H1 (cell line): ENCODE data around the gene TMEM63C. TPM values are rescaled to one million over a fixed set of nuclear protein-coding genes. Genes with fewer than 3 reads are reported as not detected.
A peak's percentile ranks its signal among the peaks of the same experiment; 100 is the strongest.

Experiments used
- CTCF ChIA-PET: fragments of 300-600 bp; sonication (Branson Sonifier 250); formaldehyde crosslinking; loops from one replicate; lab custom pipeline; 2021; ENCODE audit not compliant: partially characterized antibody; lab: Charles Lee
- POLR2A ChIA-PET: fragments of 300-600 bp; sonication (Branson Sonifier 250); formaldehyde crosslinking; loops from one replicate; lab custom pipeline; 2021; ENCODE audit warnings: inconsistent platforms; ENCODE audit not compliant: partially characterized antibody; lab: Charles Lee
- DNase-seq, 2 experiments: peaks; one replicate each; pipeline versions ENCODE4 v3.0.0 to v3.0.0-alpha.2; 2010 to 2022; ENCODE audit warnings: low spot score in 2 of 2, low read depth in 1 of 2, mixed read lengths in 1 of 2
- FAIRE-seq: peaks from 2 replicates; lab custom pipeline; 2011; peaks lifted over from hg19 to GRCh38; lab: Jason Lieb, UNC
- H2AFZ ChIP-seq: 2 replicates; pipeline ENCODE4 v1.8.1; 2012; ENCODE audit warnings: low read length, inconsistent platforms
- H2AK5ac ChIP-seq: 2 replicates; pipeline ENCODE4 v1.6.1; 2013; ENCODE audit warnings: low read depth, low read length
- H2BK120ac ChIP-seq: replicated peaks from 2 replicates; pipeline ENCODE3; 2013; ENCODE audit warnings: low read depth, low read length, inconsistent platforms
- H2BK12ac ChIP-seq: 2 replicates; pipeline ENCODE4 v1.6.1; 2013; ENCODE audit warnings: low read depth, low read length
- H2BK15ac ChIP-seq: 2 replicates; pipeline ENCODE4 v1.6.1; 2013; ENCODE audit warnings: low read length
- H2BK20ac ChIP-seq: 2 replicates; pipeline ENCODE4 v1.6.1; 2013; ENCODE audit warnings: low read length
- H2BK5ac ChIP-seq: 2 replicates; pipeline ENCODE4 v1.6.1; 2013; ENCODE audit warnings: low read depth, low read length
- H3K14ac ChIP-seq: 2 replicates; pipeline ENCODE4 v1.6.1; 2013; ENCODE audit warnings: inconsistent platforms; ENCODE audit not compliant: insufficient read length
- H3K18ac ChIP-seq: 2 replicates; pipeline ENCODE4 v1.6.1; 2013; ENCODE audit warnings: low read length; ENCODE audit errors: extremely low read depth
- H3K23ac ChIP-seq: 2 replicates; pipeline ENCODE4 v1.6.1; 2013; ENCODE audit warnings: inconsistent platforms; ENCODE audit not compliant: insufficient read length
- H3K23me2 ChIP-seq: 2 replicates; pipeline ENCODE4 v1.6.1; 2013; ENCODE audit warnings: low read depth, low read length
- H3K27ac ChIP-seq: 2 replicates; pipeline ENCODE4 v1.6.1; 2011; ENCODE audit warnings: low read depth, low read length, inconsistent platforms
- H3K27me3 ChIP-seq, 4 experiments: replicated peaks in 1 of 4; 1 replicate in 1 of 4; 2 replicates in 3 of 4; pipeline versions ENCODE4 v1.6.1 to v1.8.1; 2011 to 2013; ENCODE audit warnings: low read length in 3 of 4, mild to moderate bottlenecking in 3 of 4, inconsistent platforms in 2 of 4, mixed read lengths in 2 of 4, moderate library complexity in 1 of 4; ENCODE audit not compliant: control insufficient read depth in 3 of 4, insufficient read depth in 3 of 4; ENCODE audit errors: extremely low read depth in 1 of 4
- H3K36me3 ChIP-seq, 4 experiments: 2 replicates each; pipeline versions ENCODE4 v1.6.1 to v1.8.1; 2011 to 2013; ENCODE audit warnings: mild to moderate bottlenecking in 4 of 4, low read length in 3 of 4, moderate library complexity in 2 of 4, control low read depth in 1 of 4, inconsistent platforms in 1 of 4; ENCODE audit not compliant: insufficient read depth in 4 of 4, control insufficient read depth in 2 of 4
- H3K4ac ChIP-seq: replicated peaks from 2 replicates; pipeline ENCODE3; 2013; ENCODE audit warnings: low read length, low read depth, mixed read lengths, inconsistent platforms; ENCODE audit not compliant: insufficient read length
- H3K4me1 ChIP-seq, 4 experiments: replicated peaks in 1 of 4; 1 replicate in 1 of 4; 2 replicates in 3 of 4; pipeline versions ENCODE4 v1.6.1 to v1.8.1; 2011 to 2013; ENCODE audit warnings: low read length in 3 of 4, inconsistent platforms in 2 of 4, mixed read lengths in 1 of 4; ENCODE audit not compliant: insufficient read depth in 4 of 4, control insufficient read depth in 3 of 4
- H3K4me2 ChIP-seq, 2 experiments: 2 replicates each; pipeline versions ENCODE4 v1.6.1 to v1.8.1; 2011 to 2013; ENCODE audit warnings: low read depth in 2 of 2, low read length in 2 of 2, control low read depth in 1 of 2, inconsistent platforms in 1 of 2, mild to moderate bottlenecking in 1 of 2; ENCODE audit not compliant: insufficient read depth in 1 of 2
- H3K4me3 ChIP-seq, 4 experiments: fragments of 200-600, 300-600 bp in 1 of 4; sonication (generic), shearing (Covaris generic), sonication (Bioruptor Twin) in 1 of 4; 2 replicates each; pipeline versions ENCODE4 v1.5.1 to v1.8.1; 2011 to 2016; ENCODE audit warnings: low read length in 4 of 4, low read depth in 3 of 4, control low read depth in 2 of 4, inconsistent platforms in 2 of 4, mild to moderate bottlenecking in 2 of 4, mixed read lengths in 1 of 4, moderate library complexity in 1 of 4; ENCODE audit not compliant: insufficient read depth in 2 of 4; ENCODE audit errors: extremely low read depth in 1 of 4
- H3K56ac ChIP-seq: replicated peaks from 2 replicates; pipeline ENCODE3; 2013; ENCODE audit warnings: low read depth, mild to moderate bottlenecking, mixed read lengths, low read length, inconsistent platforms; ENCODE audit not compliant: insufficient read length
- H3K79me1 ChIP-seq: 2 replicates; pipeline ENCODE4 v1.6.1; 2013; ENCODE audit warnings: low read depth, low read length, control low read depth
- H3K79me2 ChIP-seq, 2 experiments: 2 replicates each; pipeline versions ENCODE4 v1.6.1 to v1.8.1; 2012 to 2013; ENCODE audit warnings: low read length in 2 of 2, mild to moderate bottlenecking in 2 of 2, inconsistent platforms in 1 of 2; ENCODE audit not compliant: insufficient read depth in 2 of 2, control insufficient read depth in 1 of 2
- H3K9ac ChIP-seq, 4 experiments: replicated peaks in 1 of 4; 1 replicate in 1 of 4; 2 replicates in 3 of 4; pipeline versions ENCODE4 v1.6.1 to v1.8.1; 2011 to 2013; ENCODE audit warnings: low read depth in 3 of 4, low read length in 3 of 4, control low read depth in 2 of 4, mild to moderate bottlenecking in 2 of 4, moderate library complexity in 2 of 4, inconsistent platforms in 1 of 4; ENCODE audit errors: extremely low read depth in 1 of 4
- H3K9me3 ChIP-seq, 2 experiments: 2 replicates each; pipeline versions ENCODE4 v1.6.1 to v1.8.1; 2012 to 2013; ENCODE audit warnings: mild to moderate bottlenecking in 2 of 2, moderate library complexity in 2 of 2, control low read depth in 1 of 2, inconsistent platforms in 1 of 2, low read depth in 1 of 2, low read length in 1 of 2, mixed read lengths in 1 of 2; ENCODE audit not compliant: insufficient read depth in 2 of 2
- H4K20me1 ChIP-seq, 2 experiments: replicated peaks in 1 of 2; 2 replicates each; pipeline versions ENCODE3 to v1.8.1; 2011 to 2013; ENCODE audit warnings: inconsistent platforms in 2 of 2, low read length in 2 of 2, mild to moderate bottlenecking in 1 of 2; ENCODE audit not compliant: insufficient read depth in 2 of 2, control insufficient read depth in 1 of 2
- H4K5ac ChIP-seq: 2 replicates; pipeline ENCODE4 v1.6.1; 2013; ENCODE audit warnings: low read length, low read depth, mixed read lengths, inconsistent platforms; ENCODE audit not compliant: insufficient read length
- H4K8ac ChIP-seq: 2 replicates; pipeline ENCODE4 v1.8.0; 2013; ENCODE audit warnings: mild to moderate bottlenecking, moderate library complexity, low read length, inconsistent platforms; ENCODE audit not compliant: insufficient read depth; ENCODE audit errors: extremely low read depth
- H4K91ac ChIP-seq: replicated peaks from 2 replicates; pipeline ENCODE3; 2013; ENCODE audit warnings: low read length, mixed read lengths, inconsistent platforms; ENCODE audit not compliant: insufficient read length
- HDAC2 ChIP-seq, 2 experiments: fragments of 300-600 bp in 1 of 2; sonication (generic) in 1 of 2; IDR thresholded peaks; 2 replicates each; pipeline ENCODE4 v1.6.1; 2011 to 2012; ENCODE audit warnings: low read depth in 2 of 2, low read length in 2 of 2, mild to moderate bottlenecking in 2 of 2, moderate library complexity in 2 of 2, borderline replicate concordance in 1 of 2, inconsistent platforms in 1 of 2
- KDM4A ChIP-seq: IDR thresholded peaks from one replicate; pipeline ENCODE4 v1.7.1; 2012; ENCODE audit warnings: low read depth, mild to moderate bottlenecking, moderate library complexity, low read length, inconsistent platforms; ENCODE audit not compliant: severe bottlenecking
- POLR2AphosphoS5 ChIP-seq: IDR thresholded peaks from 2 replicates; pipeline ENCODE4 v1.6.1; 2011; ENCODE audit warnings: low read depth, low read length
- RAD21 ChIP-seq, 2 experiments: IDR thresholded peaks in 1 of 2; conservative IDR thresholded peaks in 1 of 2; 2 replicates each; pipeline ENCODE4 v1.6.1; 2011; ENCODE audit warnings: low read depth in 2 of 2, low read length in 2 of 2, improper control_type of control experiment in 1 of 2, inconsistent platforms in 1 of 2, mild to moderate bottlenecking in 1 of 2, moderate library complexity in 1 of 2
- TBP ChIP-seq: IDR thresholded peaks from 2 replicates; pipeline ENCODE4 v1.6.1; 2011; ENCODE audit warnings: low read depth, low read length, improper control_type of control experiment
- WGBS, 2 experiments: shearing (Covaris generic) in 1 of 2; methylation state at CpG; one replicate each; pipeline versions ENCODE4 v1.1.6 to v1.1.7; 2013 to 2015; ENCODE audit warnings: low lambda C conversion rate in 2 of 2, mixed read lengths in 2 of 2, inconsistent platforms in 1 of 2, low coverage in 1 of 2, missing lambda C conversion rate in 1 of 2; ENCODE audit not compliant: insufficient replicate concordance in 2 of 2, insufficient coverage in 1 of 2, insufficient read length in 1 of 2; ENCODE audit errors: extremely low coverage in 1 of 2, missing lambda C conversion rate in 1 of 2; 5-methylcytosine and 5-hydroxymethylcytosine counted together
- polyA plus RNA-seq, 7 experiments: library from polyadenylated mRNA; depleted of rRNA in 3 of 7; stranded (reverse) in 5 of 7; unstranded in 2 of 7; fragments of >200 nt in 5 of 7; fragments of 200-250 nt in 2 of 7; gene quantifications; 1 replicate in 5 of 7; 2 replicates in 1 of 7; 4 replicates in 1 of 7; pipeline versions ENCODE4 v1.2.1 to v1.2.3, GENCODE V29; 2011 to 2013; ENCODE audit warnings: missing spikeins in 2 of 7, mixed read lengths in 2 of 7
- total RNA-seq: library from RNA; stranded (reverse); fragmentation: NEBNext Ultra II Directional; extraction: Animal tissue kit (Norgen Biotek cat#: 25700); gene quantifications from 2 replicates; pipeline ENCODE4 v1.2.1, GENCODE V29; 2021
- TF ChIP-seq, protein P1 (sequence below), 3 experiments: IDR thresholded peaks; 1 replicate in 2 of 3; 2 replicates in 1 of 3; pipeline versions ENCODE4 v1.5.1 to v1.6.1; 2011; ENCODE audit warnings: low read length in 3 of 3, mild to moderate bottlenecking in 3 of 3, inconsistent platforms in 2 of 3, low read depth in 1 of 3, moderate library complexity in 1 of 3; ENCODE audit not compliant: insufficient read depth in 1 of 3; ENCODE audit errors: control extremely low read depth in 1 of 3

The TMEM63C gene
- total and polyA plus RNA-seq, 2 of the 8 experiments (the other 6 are each of a cell fraction or from before 2014, with no cell fraction given) = 3.0 to 7.6 TPM

DNA sequence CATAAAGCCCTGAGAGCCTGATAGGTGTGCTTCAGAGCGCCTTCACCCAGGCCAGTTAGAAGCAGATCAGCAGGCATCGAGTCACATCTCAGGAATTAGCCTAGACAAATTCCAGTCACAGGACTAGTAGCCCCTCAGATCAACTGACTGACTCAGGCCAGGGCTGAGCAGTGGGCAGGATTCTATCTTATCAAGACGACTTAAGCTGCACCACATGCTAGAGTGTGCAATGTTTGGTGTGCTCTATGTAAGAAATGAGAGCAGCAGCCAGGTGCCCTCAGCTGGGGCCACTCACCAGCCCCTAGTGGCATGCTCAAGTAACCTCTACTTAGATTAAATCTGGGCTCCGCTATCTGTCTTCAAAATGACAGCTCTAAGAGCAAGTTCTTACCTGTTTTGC is 109.1 kb downstream of the TMEM63C start:
- Histone ChIP-seq H3K4me3 (no peak overlapping the region), H3K9me3 (no peaks in the 10 kb centered on the region), H3K27me3 (no peaks in the 10 kb centered on the region), H2BK15ac (no peak overlapping the region), H3K36me3 (peaks cover 0 to 12% (median 8%) of the 10 kb centered on the region in 4 experiments; a peak in 7 of 8 replicates), H3K79me1 (no peaks in the 10 kb centered on the region), H3K27ac (no peak overlapping the region), H3K18ac (no peak overlapping the region), H3K56ac (no peak overlapping the region), H3K9ac (no peak overlapping the region), H2BK5ac (no peak overlapping the region), H3K4me1 (no peaks in the 10 kb centered on the region), H4K5ac (no peak overlapping the region), H2AK5ac (no peak overlapping the region), H4K8ac (no peak overlapping the region; the same call in 1 of the 2 replicates), H3K4ac (no peak overlapping the region), H3K23me2 (no peaks in the 10 kb centered on the region), H3K14ac (no peak overlapping the region), H3K79me2 (no peaks in the 10 kb centered on the region), H4K91ac (no peak overlapping the region), H3K23ac (no peak overlapping the region), H2BK20ac (no peak overlapping the region), H2AFZ (no peak overlapping the region), H3K4me2 (no peak overlapping the region), H4K20me1 (peaks cover 0 to 1% of the 10 kb centered on the region in 2 experiments), H2BK120ac (no peak overlapping the region), H2BK12ac (no peak overlapping the region)
- no peak for DNase-seq
- no peak for FAIRE-seq
- ChIA-PET POLR2A (interaction anchor here (1.0 kb wide), 1 partner anchor 12 kb away, joined by 3 read pairs; no protein-coding TSS in a partner anchor), CTCF (interaction anchor here (0.6 to 22.3 kb wide), 23 partner anchors 9 to 259 kb away, joined by 3 to 353 read pairs (median 4); partner anchors contain the start of genes SAMD15 and TMED8)
- TF ChIP-seq TBP (no peak), RAD21 (IDR thresholded peaks at IDR 0.05 in 1 of 2, conservative IDR thresholded peaks at IDR 0.05 in 1 of 2; ENCODE audit: low read depth in 2 of 2, low read length in 2 of 2) (peak; percentile 11 to 44; a peak in 2 of 4 replicates), KDM4A (no peak), HDAC2 (IDR thresholded peaks at IDR 0.05; ENCODE audit: borderline replicate concordance in 1 of 2, low read depth in 2 of 2, low read length in 2 of 2) (no peak), POLR2AphosphoS5 (no peak)
- TF ChIP-seq, protein P1, sequence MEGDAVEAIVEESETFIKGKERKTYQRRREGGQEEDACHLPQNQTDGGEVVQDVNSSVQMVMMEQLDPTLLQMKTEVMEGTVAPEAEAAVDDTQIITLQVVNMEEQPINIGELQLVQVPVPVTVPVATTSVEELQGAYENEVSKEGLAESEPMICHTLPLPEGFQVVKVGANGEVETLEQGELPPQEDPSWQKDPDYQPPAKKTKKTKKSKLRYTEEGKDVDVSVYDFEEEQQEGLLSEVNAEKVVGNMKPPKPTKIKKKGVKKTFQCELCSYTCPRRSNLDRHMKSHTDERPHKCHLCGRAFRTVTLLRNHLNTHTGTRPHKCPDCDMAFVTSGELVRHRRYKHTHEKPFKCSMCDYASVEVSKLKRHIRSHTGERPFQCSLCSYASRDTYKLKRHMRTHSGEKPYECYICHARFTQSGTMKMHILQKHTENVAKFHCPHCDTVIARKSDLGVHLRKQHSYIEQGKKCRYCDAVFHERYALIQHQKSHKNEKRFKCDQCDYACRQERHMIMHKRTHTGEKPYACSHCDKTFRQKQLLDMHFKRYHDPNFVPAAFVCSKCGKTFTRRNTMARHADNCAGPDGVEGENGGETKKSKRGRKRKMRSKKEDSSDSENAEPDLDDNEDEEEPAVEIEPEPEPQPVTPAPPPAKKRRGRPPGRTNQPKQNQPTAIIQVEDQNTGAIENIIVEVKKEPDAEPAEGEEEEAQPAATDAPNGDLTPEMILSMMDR (IDR thresholded peaks at IDR 0.05; ENCODE audit: control extremely low read depth in 1 of 3, insufficient read depth in 1 of 3, low read depth in 1 of 3, low read length in 3 of 3) = peak; percentile 27 to 49 (median 45)
- 90% methylated on average over 4 of the region's 4 CpGs; no CpG with 5 or more reads in 1 of the 2 experiments for WGBS, 2 experiments
